SK-N-SH treated with all-trans-retinoic acid at 6 μM for 48 hours (cell line): ENCODE data around the gene POLR2A.
A peak's percentile ranks its signal among the peaks of the same experiment; 100 is the strongest.

Experiments used
- ATAC-seq: fragments of 200-7000 bp; cut with Tn5 transposase; 3 replicates; pipeline ENCODE4 v1.9.1; 2020; ENCODE audit warnings: mild to moderate bottlenecking, moderate library complexity
- ARNTL ChIP-seq: fragments of 450-650 bp; formaldehyde crosslinking; IDR thresholded peaks from 2 replicates; pipeline ENCODE4 v1.5.0; 2020; ENCODE audit warnings: low read depth, mild to moderate bottlenecking, moderate library complexity, borderline replicate concordance
- BACH2 ChIP-seq: fragments of 250-450 bp; sonication (Bioruptor Pico); IDR thresholded peaks from 2 replicates; pipeline ENCODE4 v1.9.0; 2021; ENCODE audit warnings: mild to moderate bottlenecking, borderline replicate concordance
- CSDC2 ChIP-seq: fragments of 250-450 bp; sonication (Bioruptor Pico); IDR thresholded peaks from 2 replicates; pipeline ENCODE4 v1.5.0; 2020; ENCODE audit warnings: mild to moderate bottlenecking, moderate library complexity
- ISL1 ChIP-seq: fragments of 250-450 bp; sonication (Bioruptor Pico); IDR thresholded peaks from 2 replicates; pipeline ENCODE4 v2.1.2; 2022; ENCODE audit warnings: mild to moderate bottlenecking, moderate library complexity
- PATZ1 ChIP-seq: fragments of 250-450 bp; sonication (Bioruptor Pico); IDR thresholded peaks from 2 replicates; pipeline ENCODE4 v1.8.0; 2020; ENCODE audit warnings: mild to moderate bottlenecking, moderate library complexity, borderline replicate concordance
- POU6F1 ChIP-seq: fragments of 250-450 bp; sonication (Bioruptor Pico); IDR thresholded peaks from 2 replicates; pipeline ENCODE4 v1.8.0; 2021; ENCODE audit warnings: low read depth, mild to moderate bottlenecking, moderate library complexity, borderline replicate concordance
- PPARA ChIP-seq: fragments of 250-450 bp; sonication (Bioruptor Pico); IDR thresholded peaks from 2 replicates; pipeline ENCODE4 v1.5.0; 2020; ENCODE audit warnings: mild to moderate bottlenecking, borderline replicate concordance
- RARB ChIP-seq: fragments of 250-450 bp; sonication (Bioruptor Pico); IDR thresholded peaks from 2 replicates; pipeline ENCODE4 v1.8.0; 2021; ENCODE audit warnings: mild to moderate bottlenecking, moderate library complexity
- SNAI2 ChIP-seq: fragments of 250-450 bp; sonication (Bioruptor Pico); IDR thresholded peaks from 2 replicates; pipeline ENCODE4 v1.5.0; 2020; ENCODE audit warnings: mild to moderate bottlenecking, moderate library complexity
- TCF4 ChIP-seq: fragments of 250-450 bp; sonication (Bioruptor Pico); IDR thresholded peaks from 2 replicates; pipeline ENCODE4 v1.8.0; 2021; ENCODE audit warnings: mild to moderate bottlenecking, moderate library complexity, borderline replicate concordance
- TOX ChIP-seq: fragments of 250-450 bp; sonication (Bioruptor Pico); IDR thresholded peaks from 2 replicates; pipeline ENCODE4 v1.8.0; 2021; ENCODE audit warnings: mild to moderate bottlenecking, moderate library complexity, borderline replicate concordance
- TSHZ2 ChIP-seq: fragments of 250-450 bp; sonication (Bioruptor Pico); IDR thresholded peaks from 2 replicates; pipeline ENCODE4 v1.5.0; 2020; ENCODE audit warnings: mild to moderate bottlenecking, moderate library complexity
- ZFP3 ChIP-seq: fragments of 250-450 bp; sonication (Bioruptor Pico); IDR thresholded peaks from 2 replicates; pipeline ENCODE4 v1.5.0; 2020; ENCODE audit warnings: mild to moderate bottlenecking, moderate library complexity
- ZFP30 ChIP-seq: fragments of 450-650 bp; formaldehyde crosslinking; IDR thresholded peaks from 2 replicates; pipeline ENCODE4 v1.5.0; 2022; ENCODE audit warnings: mild to moderate bottlenecking, moderate library complexity
- ZNF565 ChIP-seq: fragments of 450-650 bp; formaldehyde crosslinking; conservative IDR thresholded peaks from 2 replicates; pipeline ENCODE4 v1.5.0; 2020; ENCODE audit warnings: low read depth, mild to moderate bottlenecking, moderate library complexity
- ZNF8 ChIP-seq: fragments of 450-650 bp; formaldehyde crosslinking; IDR thresholded peaks from 2 replicates; pipeline ENCODE4 v1.5.0; 2020; ENCODE audit warnings: mild to moderate bottlenecking, moderate library complexity
- TF ChIP-seq, protein P1 (sequence below): fragments of 250-450 bp; sonication (Bioruptor Pico); IDR thresholded peaks from 2 replicates; pipeline ENCODE4 v1.5.1; 2020; ENCODE audit warnings: low read depth, mild to moderate bottlenecking, moderate library complexity

POLR2A gene

DNA sequence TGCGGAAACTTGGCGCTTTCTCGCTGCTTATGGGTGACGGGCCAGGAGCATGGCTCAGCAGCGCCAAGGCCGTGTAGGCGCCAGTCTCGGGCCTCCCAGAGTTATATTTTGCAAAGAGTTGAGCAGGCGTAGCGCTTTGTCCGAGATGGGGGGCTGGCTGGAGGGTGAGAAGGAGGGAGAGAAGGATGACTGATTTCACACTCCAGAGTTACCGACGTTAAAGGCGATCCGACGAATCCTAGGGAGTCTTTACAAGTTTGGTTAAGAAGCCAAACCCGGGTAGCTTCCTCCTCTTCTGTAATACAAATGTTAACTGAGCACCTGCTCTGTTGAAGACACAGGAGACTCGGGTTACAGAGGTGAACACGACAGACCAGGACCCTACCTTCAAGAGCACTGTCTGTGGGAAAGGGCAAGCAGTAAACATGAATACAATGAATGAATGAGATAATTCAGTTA, 782 bp downstream of the POLR2A start:
- TF ChIP-seq PATZ1 (CRISPR knock-in tag) (peak; percentile 95; the same call in 1 of the 2 replicates), ZFP3 (CRISPR knock-in tag) (no peak)
- no peak for ATAC-seq

- no peak for TF ChIP-seq ZNF565 (CRISPR knock-in tag)
- TF ChIP-seq TCF4 (CRISPR knock-in tag), result no peak
- TF ChIP-seq ZFP30 (CRISPR knock-in tag), result no peak
- TF ChIP-seq PATZ1 (CRISPR knock-in tag), result no peak
- TF ChIP-seq, protein P1, sequence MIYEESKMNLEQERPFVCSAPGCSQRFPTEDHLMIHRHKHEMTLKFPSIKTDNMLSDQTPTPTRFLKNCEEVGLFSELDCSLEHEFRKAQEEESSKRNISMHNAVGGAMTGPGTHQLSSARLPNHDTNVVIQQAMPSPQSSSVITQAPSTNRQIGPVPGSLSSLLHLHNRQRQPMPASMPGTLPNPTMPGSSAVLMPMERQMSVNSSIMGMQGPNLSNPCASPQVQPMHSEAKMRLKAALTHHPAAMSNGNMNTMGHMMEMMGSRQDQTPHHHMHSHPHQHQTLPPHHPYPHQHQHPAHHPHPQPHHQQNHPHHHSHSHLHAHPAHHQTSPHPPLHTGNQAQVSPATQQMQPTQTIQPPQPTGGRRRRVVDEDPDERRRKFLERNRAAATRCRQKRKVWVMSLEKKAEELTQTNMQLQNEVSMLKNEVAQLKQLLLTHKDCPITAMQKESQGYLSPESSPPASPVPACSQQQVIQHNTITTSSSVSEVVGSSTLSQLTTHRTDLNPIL (CRISPR knock-in tag), result no peak
- no peak for TF ChIP-seq PPARA
- TF ChIP-seq, all 23 proteins: peak for 0
- ATAC-seq, result no peak
Measured at GRCh38 chr17:7486181-7486580, 2.0 kb downstream of the POLR2A start.

DNA sequence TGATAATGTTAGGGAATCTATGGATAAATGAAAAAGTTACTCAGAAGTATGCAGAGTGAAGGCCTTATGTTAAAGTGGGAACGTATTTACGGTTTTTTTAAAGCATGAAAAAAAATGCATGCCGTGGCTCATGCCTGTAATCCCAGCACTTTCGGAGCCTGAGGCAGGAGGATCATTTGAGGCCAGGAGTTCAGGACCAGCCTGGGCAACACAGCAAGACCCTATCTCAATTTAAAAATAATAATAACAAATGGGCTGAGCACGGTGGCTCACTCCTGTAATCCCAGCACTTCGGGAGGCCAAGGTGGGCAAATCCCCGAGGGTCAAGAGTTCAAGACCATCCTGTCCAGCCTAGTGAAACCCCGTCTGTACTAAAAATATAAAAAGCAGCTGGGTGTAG, 6.0 kb downstream of the POLR2A start:
- TF ChIP-seq POU6F1 (CRISPR knock-in tag) (no peak), ZNF565 (CRISPR knock-in tag) (no peak), ISL1 (CRISPR knock-in tag) (no peak), TCF4 (CRISPR knock-in tag) (no peak), RARB (CRISPR knock-in tag) (no peak), ZFP30 (CRISPR knock-in tag) (no peak), CSDC2 (CRISPR knock-in tag) (no peak), SNAI2 (no peak), ZFP3 (CRISPR knock-in tag) (no peak)
- TF ChIP-seq, all 23 proteins: peak for 0
- ATAC-seq, result no peak

- no peak for ATAC-seq
- no peak for TF ChIP-seq BACH2 (CRISPR knock-in tag)
Measured at GRCh38 chr17:7491583-7491982, 7.4 kb downstream of the POLR2A start.

DNA sequence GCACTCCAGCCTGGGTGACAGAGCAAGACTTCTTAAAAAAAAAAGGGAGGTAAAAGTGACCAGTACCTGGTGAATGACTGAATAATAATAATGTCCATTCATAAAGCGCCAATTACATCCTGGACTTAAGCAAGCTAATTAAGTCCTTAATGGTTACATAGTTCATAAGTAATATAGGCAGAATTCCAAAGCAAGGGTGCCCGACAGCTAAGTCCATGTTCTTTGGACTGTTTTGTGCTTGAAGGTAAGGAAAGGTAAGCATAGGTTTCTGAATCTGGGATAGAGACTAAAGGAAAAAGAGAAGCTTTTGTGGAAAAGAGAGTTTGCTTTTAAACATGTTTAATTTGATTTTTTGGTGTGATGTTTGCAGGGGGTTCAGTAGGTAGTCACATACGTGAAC, 9.8 kb downstream of the POLR2A start:
- TF ChIP-seq SNAI2, result no peak
- TF ChIP-seq TCF4 (CRISPR knock-in tag), result no peak
- no peak for TF ChIP-seq TOX (CRISPR knock-in tag)
- no peak for TF ChIP-seq ZNF8
- no peak for TF ChIP-seq ISL1 (CRISPR knock-in tag)
- no peak for TF ChIP-seq ZFP30 (CRISPR knock-in tag)
- no peak for TF ChIP-seq ARNTL (CRISPR knock-in tag)
- no peak for TF ChIP-seq POU6F1 (CRISPR knock-in tag)
- no peak for TF ChIP-seq TSHZ2
- ATAC-seq, result no peak
